Natural killer cell treated with Interleukin-12 subunit alpha and Interleukin-12 subunit beta and Interleukin-15 and Interleukin-18, amount 100 ng/mL, for 72 hours (primary cell): ENCODE data around the gene FGD4. TPM values are rescaled to one million over a fixed set of nuclear protein-coding genes. Genes with fewer than 3 reads are reported as not detected.
A peak's percentile ranks its signal among the peaks of the same experiment; 100 is the strongest.

Experiments
- ATAC-seq, 2 donors: fragments of 150-1000 bp; cut with Tn5 transposase in 1 of 2; sonication (Bioruptor Pico), chemical (Tn5 transposase) in 1 of 2; 2 replicates each; pipeline ENCODE4 v1.10.0; 2021
- DNase-seq: peaks from one replicate; pipeline ENCODE4 v3.0.0; 2022; ENCODE audit warnings: low spot score
- H3K27ac Mint-ChIP-seq, 2 donors: 1 replicate in 1 of 2; 2 replicates in 1 of 2; pipeline ENCODE4 v1.8.0; 2022; ENCODE audit warnings: mixed read lengths in 2 of 2, mild to moderate bottlenecking in 1 of 2, moderate library complexity in 1 of 2
- H3K27me3 Mint-ChIP-seq, 2 donors: 1 replicate in 1 of 2; 2 replicates in 1 of 2; pipeline ENCODE4 v1.8.0; 2022; ENCODE audit warnings: mixed read lengths in 2 of 2
- H3K36me3 Mint-ChIP-seq: one replicate; pipeline ENCODE4 v1.8.0; 2022; ENCODE audit warnings: mixed read lengths
- H3K4me1 Mint-ChIP-seq, 2 donors: 1 replicate in 1 of 2; 2 replicates in 1 of 2; pipeline ENCODE4 v1.8.0; 2022; ENCODE audit warnings: low read depth in 2 of 2, mixed read lengths in 2 of 2, mild to moderate bottlenecking in 1 of 2
- H3K4me3 Mint-ChIP-seq: one replicate; pipeline ENCODE4 v1.8.0; 2022; ENCODE audit warnings: mixed read lengths
- H3K9me3 Mint-ChIP-seq: 2 replicates; pipeline ENCODE4 v1.8.0; 2022; ENCODE audit warnings: mixed read lengths
- total RNA-seq, 2 donors: library from RNA; stranded (reverse); gene quantifications; one replicate each; pipeline ENCODE4 v1.2.3, GENCODE V29; 2022

Gene FGD4
- total RNA-seq, 2 donors from 2014 or later: 0.22 to 0.31 TPM

DNA sequence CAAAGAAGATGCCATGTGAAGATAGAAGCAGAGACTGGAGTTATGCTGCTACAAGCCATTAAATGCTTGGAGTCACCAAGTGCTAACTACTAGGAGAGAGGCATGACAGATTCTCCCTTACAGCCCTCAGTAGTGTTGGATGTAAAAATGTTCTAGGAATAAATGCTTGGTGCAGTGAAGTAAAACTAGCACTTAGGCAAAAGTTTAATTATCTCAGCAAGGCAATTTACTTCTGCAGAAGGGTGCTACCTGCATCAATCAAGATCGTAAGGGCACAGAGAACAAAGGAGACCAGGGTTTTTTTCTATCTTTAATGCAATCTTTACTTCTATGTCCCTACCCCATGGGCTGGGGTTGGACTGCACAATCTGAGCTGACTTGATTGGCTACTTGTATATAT is 270.2 kb downstream of the FGD4 start:
- H3K4me1 Mint-ChIP-seq: no peaks in the 10 kb centered on the region
- no peak overlapping the region for H3K27ac Mint-ChIP-seq
- H3K27me3 Mint-ChIP-seq: peaks cover 2 to 7% of the 10 kb centered on the region in 2 donors
- ATAC-seq (no peak), DNase-seq (no peak)
- no peaks in the 10 kb centered on the region for H3K36me3 Mint-ChIP-seq
- no peaks in the 10 kb centered on the region for H3K9me3 Mint-ChIP-seq
- no peak overlapping the region for H3K4me3 Mint-ChIP-seq

DNA sequence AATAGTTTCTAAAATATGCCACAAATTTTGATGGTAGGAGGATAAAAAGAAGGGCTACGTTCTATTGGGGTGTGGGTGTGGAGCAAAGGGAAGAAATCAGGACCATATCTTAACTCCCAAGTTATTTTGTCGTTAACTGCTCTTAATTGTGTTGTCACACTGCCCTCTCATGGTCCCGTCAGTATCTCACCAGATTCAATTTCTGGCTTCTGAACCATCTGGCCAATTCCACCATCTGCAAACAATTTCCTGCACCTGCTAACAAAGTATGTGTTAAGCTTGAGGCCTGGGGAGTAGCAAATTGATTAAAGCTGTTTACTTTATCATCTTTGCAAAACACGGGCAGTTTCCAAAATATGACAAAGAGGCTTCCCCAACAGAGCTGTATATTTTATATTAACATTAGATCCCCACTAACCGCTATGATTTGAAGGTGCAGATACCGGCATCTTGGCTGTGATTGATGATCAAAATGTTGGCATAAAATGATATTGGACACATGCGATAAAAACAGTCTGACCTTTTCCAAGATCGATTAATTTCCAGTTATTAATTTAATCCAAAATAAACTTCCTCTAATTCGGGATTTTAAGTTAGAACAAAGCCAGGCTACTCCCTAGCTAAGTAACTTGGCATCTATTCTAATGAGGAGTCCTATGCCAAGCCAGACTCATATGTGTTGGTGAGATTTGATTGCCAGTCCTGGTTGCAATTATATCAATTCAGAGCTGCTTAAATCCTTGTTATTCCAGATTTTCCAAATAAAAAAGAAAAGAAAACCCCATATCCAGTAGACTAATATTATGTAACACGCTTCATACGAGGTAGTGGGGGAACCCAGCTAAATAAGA is 272.8 kb downstream of the FGD4 start:
- DNase-seq (no peak), ATAC-seq (no peak)
- H3K4me1 Mint-ChIP-seq: no peaks in the 10 kb centered on the region
- no peaks in the 10 kb centered on the region for H3K36me3 Mint-ChIP-seq
- H3K9me3 Mint-ChIP-seq: no peaks in the 10 kb centered on the region
- peaks cover 2 to 7% of the 10 kb centered on the region in 2 donors for H3K27me3 Mint-ChIP-seq
- no peak overlapping the region for H3K4me3 Mint-ChIP-seq
- no peak overlapping the region for H3K27ac Mint-ChIP-seq

DNA sequence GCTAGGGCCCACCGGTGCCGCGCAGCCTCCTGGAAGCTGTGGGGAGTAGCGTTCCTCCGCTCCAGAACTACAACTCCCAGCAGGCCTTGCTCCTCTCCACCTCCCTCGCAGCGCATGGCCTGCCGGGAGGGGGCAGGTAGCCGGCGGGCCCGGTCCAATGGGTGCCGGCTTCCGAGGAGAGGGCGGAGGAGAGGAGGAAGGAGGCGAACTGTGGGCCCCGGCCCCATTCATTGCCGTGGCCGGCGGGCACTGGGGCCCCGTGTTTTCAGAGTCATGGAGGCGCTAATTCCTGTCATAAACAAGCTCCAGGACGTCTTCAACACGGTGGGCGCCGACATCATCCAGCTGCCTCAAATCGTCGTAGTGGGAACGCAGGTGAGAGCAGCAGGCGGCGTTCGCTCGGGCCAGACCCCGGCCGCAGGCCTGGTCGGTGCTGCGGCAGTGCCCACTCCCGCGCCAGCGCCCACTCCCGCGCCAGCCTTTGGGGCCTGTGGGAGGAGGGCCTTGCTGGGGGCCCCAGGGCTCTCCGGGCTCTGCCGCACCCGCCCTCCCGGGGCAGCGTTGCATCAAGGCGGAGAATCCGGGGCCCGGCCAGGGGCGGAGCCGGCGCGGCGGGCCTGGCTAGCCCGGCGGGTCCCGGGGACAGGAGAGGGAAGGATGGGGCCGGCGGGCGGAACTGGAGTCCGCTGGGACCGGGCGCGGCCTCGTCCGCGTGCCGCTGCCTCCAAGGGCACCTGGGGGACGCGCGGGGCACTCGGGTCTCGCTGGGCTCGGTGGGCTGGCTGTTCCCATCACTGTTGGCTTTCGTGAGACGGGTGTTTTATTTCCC is 279.9 kb downstream of the FGD4 start, which contains the start of gene DNM1L:
DNM1L (plus strand) TSS at position 211 of the 829 bp plus-strand sequence; CDS start at position 274, 63 bp downstream.
- peak; percentile 96 for DNase-seq
- Mint-ChIP-seq H3K4me1 (peaks cover 13 to 23% of the 10 kb centered on the region in 2 donors), H3K27me3 (no peaks in the 10 kb centered on the region), H3K9me3 (no peaks in the 10 kb centered on the region), H3K27ac (peak within 1 kb of the TSS; percentile 76 to 91), H3K36me3 (no peaks in the 10 kb centered on the region), H3K4me3 (peak within 1 kb of the TSS; percentile 90)
- peak; percentile 99 for ATAC-seq

DNA sequence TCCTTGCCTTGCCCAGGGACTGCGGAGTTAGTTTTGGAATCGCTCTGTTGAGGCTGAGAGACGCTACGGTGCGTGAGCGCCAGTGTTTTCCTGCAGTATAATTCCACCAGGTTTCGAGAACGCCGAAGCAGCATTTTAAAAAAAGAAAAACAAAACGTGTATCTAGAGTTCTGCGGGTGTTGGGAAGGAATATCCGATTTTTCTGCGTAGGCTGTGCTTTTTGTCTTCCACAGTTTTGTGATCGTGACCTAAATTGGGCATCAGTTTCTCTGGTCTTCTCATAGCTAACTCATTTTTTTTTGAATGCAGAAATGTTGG is 280.5 kb downstream of the FGD4 start:
- H3K27me3 Mint-ChIP-seq: no peaks in the 10 kb centered on the region
- H3K4me3 Mint-ChIP-seq: peak overlapping the region; percentile 90
- ATAC-seq: no peak
- DNase-seq: no peak
- peaks cover 13 to 23% of the 10 kb centered on the region in 2 donors for H3K4me1 Mint-ChIP-seq
- H3K36me3 Mint-ChIP-seq: no peaks in the 10 kb centered on the region
- no peaks in the 10 kb centered on the region for H3K9me3 Mint-ChIP-seq
- peak overlapping the region; percentile 76 to 91 for H3K27ac Mint-ChIP-seq

DNA sequence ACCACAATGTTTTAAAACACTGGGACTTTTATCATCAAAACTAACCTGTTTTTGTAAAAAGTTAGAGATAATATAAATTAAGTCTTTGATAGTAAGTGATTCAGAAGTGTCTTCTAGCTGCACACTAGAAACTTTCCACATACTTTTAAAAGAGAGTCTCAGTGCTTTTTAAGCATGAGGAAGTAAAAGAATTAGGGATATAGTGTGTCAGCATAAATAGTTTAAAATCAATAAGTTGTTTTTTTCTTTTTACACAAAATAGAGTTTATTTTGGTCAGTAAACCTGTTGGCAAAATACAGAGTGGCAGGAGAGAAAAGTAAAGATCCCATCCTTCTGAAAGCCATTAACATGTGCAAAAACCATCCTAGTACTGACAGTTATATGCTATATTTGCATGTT is 281.4 kb downstream of the FGD4 start:
- H3K36me3 Mint-ChIP-seq: no peaks in the 10 kb centered on the region
- H3K27me3 Mint-ChIP-seq: no peaks in the 10 kb centered on the region
- H3K4me3 Mint-ChIP-seq: peak overlapping the region; percentile 90
- DNase-seq: no peak
- H3K4me1 Mint-ChIP-seq: peaks cover 13 to 23% of the 10 kb centered on the region in 2 donors
- peak overlapping the region in 1 of 2 donors; percentile 91 for H3K27ac Mint-ChIP-seq
- no peaks in the 10 kb centered on the region for H3K9me3 Mint-ChIP-seq
- ATAC-seq: no peak

DNA sequence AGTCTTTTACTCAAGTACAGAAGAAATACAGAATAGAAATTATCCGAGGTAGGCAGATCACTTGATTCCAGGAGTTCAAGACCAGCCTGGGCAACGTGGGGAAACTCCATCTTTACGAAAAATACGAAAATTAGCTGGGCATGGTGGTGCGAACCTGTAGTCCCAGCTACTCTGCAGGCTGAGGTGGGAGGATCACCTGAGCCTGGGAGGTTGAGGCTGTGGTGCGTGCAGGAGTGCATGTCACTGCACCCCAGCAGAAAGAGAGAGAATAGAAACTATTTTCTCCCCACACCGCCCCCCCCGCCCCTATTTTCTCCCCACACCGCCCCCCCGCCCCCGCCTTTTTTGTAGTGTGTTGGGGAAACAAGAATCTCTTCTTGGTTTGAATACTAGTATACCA is 281.9 kb downstream of the FGD4 start:
- Mint-ChIP-seq H3K4me3 (no peak overlapping the region), H3K27me3 (no peaks in the 10 kb centered on the region), H3K27ac (no peak overlapping the region), H3K9me3 (no peaks in the 10 kb centered on the region), H3K36me3 (no peaks in the 10 kb centered on the region), H3K4me1 (peaks cover 13 to 24% of the 10 kb centered on the region in 2 donors)
- DNase-seq (no peak), ATAC-seq (no peak)

DNA sequence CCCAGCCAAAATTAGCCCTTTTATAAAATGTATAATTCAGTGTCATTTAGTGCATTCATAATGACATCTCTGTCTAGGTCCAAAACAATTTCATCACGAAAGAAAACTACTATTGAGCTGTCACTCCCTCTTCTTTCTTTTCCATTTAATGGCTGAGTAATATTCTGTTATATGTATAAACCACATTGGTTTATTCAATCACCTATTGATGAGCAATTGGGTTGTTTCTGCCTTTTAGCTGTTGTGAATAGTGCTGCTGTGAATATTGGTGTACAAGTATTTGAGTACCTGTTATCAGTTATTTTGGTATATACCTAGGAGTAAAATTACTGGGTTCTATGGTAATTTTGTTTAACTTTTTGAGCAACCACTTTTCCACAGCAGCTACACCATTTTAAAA is 287.0 kb downstream of the FGD4 start:
- Mint-ChIP-seq H3K9me3 (no peaks in the 10 kb centered on the region), H3K4me1 (peaks cover 12 to 33% of the 10 kb centered on the region in 2 donors), H3K27ac (no peak overlapping the region), H3K4me3 (no peak overlapping the region), H3K27me3 (no peaks in the 10 kb centered on the region), H3K36me3 (no peaks in the 10 kb centered on the region)
- ATAC-seq (no peak), DNase-seq (no peak)

DNA sequence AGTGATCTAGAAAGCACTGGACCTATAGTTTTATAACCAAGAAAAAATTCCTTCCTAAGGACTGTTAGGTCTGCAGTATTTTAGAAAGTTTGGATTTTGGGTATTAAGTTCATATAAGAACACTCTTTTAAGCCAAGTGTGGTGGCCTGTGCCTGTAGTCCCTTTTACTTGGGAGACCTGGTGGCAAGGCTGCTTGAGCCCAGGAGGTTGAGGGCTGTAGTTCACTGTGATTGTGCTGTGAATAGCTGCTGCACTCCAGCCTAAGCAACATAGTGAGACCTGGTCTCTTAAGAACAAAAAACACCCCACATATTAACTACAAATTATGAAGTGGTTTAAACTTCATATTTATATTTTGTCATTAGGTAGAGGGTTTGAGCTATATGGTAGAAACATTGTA is 289.4 kb downstream of the FGD4 start:
- Mint-ChIP-seq H3K4me3 (no peak overlapping the region), H3K9me3 (no peaks in the 10 kb centered on the region), H3K27ac (no peak overlapping the region), H3K27me3 (no peaks in the 10 kb centered on the region), H3K4me1 (peaks cover 21 to 46% of the 10 kb centered on the region in 2 donors), H3K36me3 (no peaks in the 10 kb centered on the region)
- ATAC-seq: no peak
- no peak for DNase-seq

DNA sequence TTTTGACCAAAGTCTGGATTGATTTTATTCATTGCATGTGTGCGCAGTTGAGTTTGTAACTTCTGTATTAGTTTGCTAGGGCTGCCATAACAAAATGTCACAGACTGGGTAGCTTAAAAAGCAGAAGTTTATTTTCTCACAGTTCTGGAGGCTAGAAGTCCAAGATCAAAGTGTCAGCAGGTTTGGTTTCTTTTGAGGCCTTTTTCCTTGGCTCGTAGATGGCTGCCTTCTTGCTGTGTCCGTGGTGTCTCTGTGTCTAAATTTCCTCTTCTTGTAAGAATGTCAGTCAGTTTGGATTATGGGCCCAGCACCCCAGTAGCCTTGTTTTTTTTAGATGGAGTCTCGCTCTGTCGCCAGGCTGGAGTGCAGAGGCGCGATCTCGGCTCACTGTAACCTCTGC is 291.6 kb downstream of the FGD4 start:
- DNase-seq: no peak

DNA sequence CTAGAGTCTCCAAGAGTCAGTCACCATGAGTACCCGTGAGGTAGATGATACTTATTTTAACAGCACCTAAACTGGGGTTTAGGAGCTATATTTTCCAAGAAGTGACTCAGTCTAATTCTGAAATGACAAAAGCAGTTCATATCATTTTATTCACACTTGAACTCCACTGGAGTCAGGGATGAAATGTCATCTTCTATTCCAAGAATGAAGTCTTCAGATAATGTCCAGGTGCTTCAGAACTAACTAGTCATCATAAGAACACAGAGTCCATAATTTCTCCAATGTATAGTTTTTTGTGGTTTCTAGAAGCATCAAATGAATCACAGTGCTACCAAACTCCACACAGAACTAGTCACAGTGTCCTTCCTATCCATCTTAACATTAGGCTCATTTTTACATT is 293.0 kb downstream of the FGD4 start:
- H3K27ac Mint-ChIP-seq: no peak overlapping the region
- peaks cover 5% of the 10 kb centered on the region for H3K36me3 Mint-ChIP-seq
- no peak overlapping the region for H3K4me3 Mint-ChIP-seq

More for the DNA sequence above, 291.6 kb downstream of the FGD4 start:
- Mint-ChIP-seq H3K27me3 (no peaks in the 10 kb centered on the region), H3K4me1 (peaks cover 26 to 50% of the 10 kb centered on the region in 2 donors), H3K27ac (no peak overlapping the region), H3K9me3 (no peaks in the 10 kb centered on the region), H3K36me3 (peaks cover 5% of the 10 kb centered on the region), H3K4me3 (no peak overlapping the region)
- ATAC-seq: no peak

DNA sequence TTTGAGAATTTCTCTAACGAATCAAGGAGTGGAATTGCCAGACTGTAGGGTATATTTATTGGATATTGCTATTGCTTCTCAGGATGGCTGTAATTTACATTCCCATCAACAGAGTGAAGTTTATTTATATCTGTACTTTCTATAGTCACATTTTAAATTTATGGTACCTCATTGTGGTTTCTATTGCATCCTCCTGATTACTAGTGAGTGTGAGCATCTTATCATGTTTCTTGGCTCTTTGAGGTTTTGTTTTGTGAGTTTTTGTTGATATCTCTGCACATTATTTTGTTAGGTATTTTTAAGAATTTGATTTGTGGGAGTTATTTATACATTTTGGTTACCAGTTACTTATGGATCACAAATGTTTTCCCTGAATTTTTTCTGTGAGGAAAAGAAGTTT is 293.7 kb downstream of the FGD4 start:
- Mint-ChIP-seq H3K9me3 (no peaks in the 10 kb centered on the region), H3K27ac (no peak overlapping the region), H3K4me3 (no peak overlapping the region), H3K27me3 (no peaks in the 10 kb centered on the region), H3K36me3 (peaks cover 5% of the 10 kb centered on the region), H3K4me1 (peaks cover 27 to 45% of the 10 kb centered on the region in 2 donors)
- ATAC-seq (no peak), DNase-seq (no peak)

More for the DNA sequence above, 293.0 kb downstream of the FGD4 start:
- peaks cover 25 to 43% of the 10 kb centered on the region in 2 donors for H3K4me1 Mint-ChIP-seq
- no peaks in the 10 kb centered on the region for H3K27me3 Mint-ChIP-seq
- H3K9me3 Mint-ChIP-seq: no peaks in the 10 kb centered on the region
- ATAC-seq: peak in 1 of 2 donors; percentile 59
- DNase-seq: no peak
